Measurements from ENCODE around the gene HHATL.

HHATL gene

GRCh38 chr3:42696356-42697288 lies 6.0 kb downstream of the HHATL start:
- DNase-seq: no peak

- DNase-seq: no peak
These were observed 8.2 kb downstream of the HHATL start for GRCh38 chr3:42694366-42694765.

GRCh38 chr3:42693530-42693930 lies 9.1 kb downstream of the HHATL start:
- DNase-seq: no peak

- DNase-seq: no peak
These were observed 9.7 kb downstream of the HHATL start for GRCh38 chr3:42692667-42693529.

- DNase-seq: no peak
These were observed 10.6 kb downstream of the HHATL start for GRCh38 chr3:42691816-42692666.

- DNase-seq: no peak
These were observed 11.6 kb downstream of the HHATL start for GRCh38 chr3:42690766-42691680.

- no peak for DNase-seq
These were observed 12.4 kb downstream of the HHATL start for GRCh38 chr3:42690191-42690590.

GRCh38 chr3:42689421-42690014 lies 13.1 kb downstream of the HHATL start:
- DNase-seq: no peak

GRCh38 chr3:42688487-42689420 lies 13.8 kb downstream of the HHATL start:
- DNase-seq: no peak

- DNase-seq: no peak
These were observed 14.6 kb downstream of the HHATL start for GRCh38 chr3:42688016-42688415.

GRCh38 chr3:42686832-42687650 lies 15.6 kb downstream of the HHATL start:
- no peak for DNase-seq

- DNase-seq: no peak
These were observed 16.4 kb downstream of the HHATL start for GRCh38 chr3:42685891-42686820.

GRCh38 chr3:42685363-42685881 lies 17.2 kb downstream of the HHATL start, which contains the start of gene KLHL40:
Gene KLHL40 (plus strand): TSS chr3:42685537. CDS start chr3:42685619, 82 bp downstream.
- DNase-seq: no peak

- DNase-seq: no peak
These were observed 17.8 kb downstream of the HHATL start for GRCh38 chr3:42684632-42685362.

- peak; percentile 71 for DNase-seq
These were observed 18.6 kb downstream of the HHATL start for GRCh38 chr3:42683875-42684598.

Data from stimulated activated CD4-positive, alpha-beta T cell treated with anti-CD3 and anti-CD28 coated beads, Interleukin-15, amount 100 ng/mL, for 24 hours (primary cell).